Inflammatory macrophage treated with lipopolysaccharide for 4 hours (primary cell): ENCODE data around the gene C5orf15.

Experiments used
- DNase-seq: peaks from one replicate; pipeline ENCODE4 v3.0.0-alpha.2; 2020

Gene C5orf15

GRCh38 chr5:133919148-133920136, 49.0 kb downstream of the C5orf15 start:
- DNase-seq = no peak

- no peak for DNase-seq
These were observed 49.7 kb downstream of the C5orf15 start for GRCh38 chr5:133918731-133919130.

- no peak for DNase-seq
These were observed 50.1 kb downstream of the C5orf15 start for GRCh38 chr5:133918316-133918715.

DNA sequence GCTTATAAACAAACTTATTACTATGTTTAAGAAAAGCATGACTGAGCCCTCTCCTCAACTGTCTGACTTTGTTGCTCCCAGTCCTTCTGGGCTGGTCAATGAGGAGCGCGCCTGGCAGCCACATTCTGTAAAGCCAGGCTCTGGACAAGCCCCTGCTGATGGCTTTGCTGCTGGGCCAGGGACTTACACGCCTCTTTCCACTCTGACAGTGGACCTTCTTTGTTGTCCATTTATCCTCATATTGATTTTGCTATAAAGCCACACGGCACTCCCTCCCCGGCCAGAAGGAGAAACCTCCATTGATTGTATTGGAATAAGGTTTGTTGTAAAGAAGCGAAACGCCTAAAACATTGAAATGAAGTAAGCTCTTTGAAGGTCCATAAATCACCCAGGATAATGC, 50.6 kb downstream of the C5orf15 start:
- no peak for DNase-seq

DNA sequence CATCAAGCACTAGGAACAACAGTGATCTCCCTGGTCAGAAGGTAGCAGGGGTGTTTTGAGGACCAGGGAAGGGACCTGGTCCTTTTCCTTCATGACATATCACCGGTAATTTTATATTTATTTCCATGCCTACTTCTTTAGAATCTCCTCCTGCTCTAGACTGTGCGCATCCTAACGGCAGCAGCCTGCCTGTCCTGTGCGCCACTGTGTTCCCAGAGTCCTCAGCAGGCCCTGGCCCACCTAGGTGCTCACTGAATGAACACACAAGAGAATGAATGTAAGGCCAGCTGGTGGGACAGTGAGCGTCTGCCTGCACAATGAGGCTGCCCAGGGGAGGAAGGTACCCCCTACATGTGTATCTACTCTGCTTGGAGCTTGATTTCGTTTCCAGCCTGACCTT, 51.5 kb downstream of the C5orf15 start:
- no peak for DNase-seq

DNA sequence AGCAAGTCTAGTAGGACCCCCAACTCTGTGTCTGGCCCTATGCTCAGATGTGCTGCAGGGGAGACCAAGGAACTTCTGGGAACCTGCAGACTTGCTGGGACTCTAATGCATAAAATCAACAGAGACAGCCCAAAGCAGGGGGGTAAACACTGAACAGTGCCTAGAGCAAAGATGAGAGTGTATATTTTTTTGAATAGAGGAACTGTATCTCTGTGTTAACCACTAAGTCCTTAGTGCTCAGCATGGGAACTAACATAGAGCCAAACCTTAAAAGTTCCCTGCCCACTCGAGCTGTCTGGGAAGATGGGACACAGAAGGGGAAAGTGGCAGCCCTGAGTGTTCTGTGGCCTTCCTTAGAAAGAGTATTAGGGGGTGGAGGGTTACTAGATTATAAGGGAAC, 51.9 kb downstream of the C5orf15 start:
- no peak for DNase-seq

DNA sequence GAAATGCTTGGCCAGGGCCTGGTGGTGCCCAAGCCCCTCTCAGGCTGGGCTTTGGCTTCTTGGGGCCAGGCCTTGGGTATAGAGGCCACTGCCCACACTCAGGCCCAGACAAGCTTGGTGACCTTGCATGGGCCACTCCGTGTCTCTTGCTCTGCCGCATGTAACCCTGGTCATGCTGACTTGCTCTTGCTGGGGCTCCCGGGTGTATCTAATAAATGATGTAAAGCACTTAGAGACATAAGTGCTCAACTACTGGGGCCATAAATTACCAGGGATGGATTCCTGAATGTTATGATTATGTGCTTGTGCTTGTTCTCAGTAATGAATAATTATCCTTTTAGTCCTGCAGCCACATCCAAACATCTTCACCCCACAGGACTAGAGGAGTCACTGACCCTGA, 54.0 kb downstream of the C5orf15 start:
- no peak for DNase-seq

DNA sequence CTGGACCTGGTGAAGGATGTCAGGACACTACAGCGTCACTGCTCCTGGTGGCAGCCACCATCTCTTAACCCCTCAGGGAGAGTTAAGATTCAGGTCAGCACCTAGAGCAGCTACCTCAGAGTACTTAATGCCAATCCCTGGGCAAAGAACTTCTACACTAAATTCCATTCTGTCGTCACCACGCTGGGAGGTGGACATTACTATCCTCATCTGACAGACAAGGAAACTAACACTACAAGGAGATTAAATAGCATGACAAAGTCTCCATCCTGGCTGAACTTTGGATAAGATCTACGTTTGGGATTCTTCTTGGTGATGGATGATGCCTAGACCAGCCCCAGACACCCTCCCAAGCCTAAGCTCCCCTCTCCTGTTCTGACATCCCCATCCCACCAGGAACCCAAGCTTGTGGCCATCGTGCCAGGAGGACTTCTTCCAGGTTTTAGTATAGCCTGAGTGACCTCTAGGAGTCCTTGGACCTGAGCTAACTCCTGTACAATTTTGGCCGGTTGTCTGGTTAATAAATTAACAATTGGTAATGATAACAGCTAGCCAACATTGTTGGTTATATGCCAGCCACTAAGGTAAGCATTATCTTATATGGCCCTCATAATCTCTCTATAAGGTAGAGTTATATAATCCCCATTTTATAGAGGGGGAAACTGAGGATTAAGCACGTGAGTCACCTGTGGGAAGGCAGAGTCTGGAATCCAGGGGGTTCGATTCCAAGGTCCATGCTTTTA, 54.8 kb downstream of the C5orf15 start:
- no peak for DNase-seq

DNA sequence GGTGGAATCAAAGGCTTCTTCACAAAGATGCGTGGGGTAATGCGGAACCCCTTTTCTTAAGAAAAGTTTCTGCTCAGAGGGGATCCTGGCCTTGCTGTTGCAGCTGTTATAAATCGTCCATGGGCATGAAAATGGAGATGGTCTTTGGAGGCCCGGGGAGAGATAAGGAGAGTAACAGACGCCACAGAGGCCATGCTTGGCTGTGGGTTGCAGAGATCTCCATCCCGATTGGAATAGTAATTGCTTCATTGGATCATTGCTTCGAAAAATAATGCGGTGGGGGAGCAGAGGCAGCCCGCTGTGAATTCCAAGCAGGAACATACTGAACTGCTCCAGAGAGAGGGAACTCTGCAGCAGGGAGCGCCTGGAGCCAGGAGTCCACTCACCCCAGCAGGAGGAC, 55.5 kb downstream of the C5orf15 start:
- DNase-seq = no peak

GRCh38 chr5:133910571-133910970, 57.9 kb downstream of the C5orf15 start:
- DNase-seq = no peak

DNA sequence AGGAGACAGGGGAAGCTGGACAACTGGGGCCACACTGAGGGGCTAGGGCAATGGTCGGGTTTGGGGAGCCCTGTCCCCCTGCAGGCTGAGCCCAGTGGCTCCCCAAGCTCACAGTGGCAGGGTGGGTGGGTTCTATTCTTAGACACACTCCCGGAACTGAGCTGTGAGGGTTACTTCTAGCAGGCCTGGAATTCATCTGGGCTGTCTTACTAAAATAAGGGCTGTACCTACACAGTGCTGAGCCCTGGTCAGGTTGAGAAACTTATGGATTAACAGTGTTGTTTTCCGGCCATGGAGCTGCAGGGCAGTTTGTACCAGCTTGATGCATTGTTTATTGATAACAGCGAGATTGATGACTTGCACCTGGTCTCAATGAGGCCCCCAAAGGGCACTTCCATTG, 58.8 kb downstream of the C5orf15 start:
- no peak for DNase-seq

- DNase-seq = no peak
These were observed 61.4 kb downstream of the C5orf15 start for GRCh38 chr5:133907075-133907474.

DNA sequence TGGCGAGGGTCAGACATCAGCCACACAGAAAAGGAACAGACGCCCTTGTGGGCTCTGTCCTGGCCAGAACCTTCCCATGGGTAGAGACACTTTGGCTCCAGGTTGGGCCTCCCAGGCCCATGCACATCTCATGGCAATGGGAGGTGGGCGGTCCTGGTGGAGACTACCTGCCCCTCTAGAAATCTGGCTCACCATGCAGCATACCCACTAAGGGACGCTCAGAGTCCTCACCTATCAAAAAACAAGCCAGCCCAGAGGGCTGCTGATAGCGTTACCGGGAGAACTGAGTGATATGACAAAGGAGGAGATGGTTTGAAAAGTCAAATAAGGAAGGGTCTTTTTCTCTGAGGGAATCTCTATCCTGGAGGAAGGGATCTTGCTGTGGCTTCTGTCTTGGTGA, 62.1 kb downstream of the C5orf15 start:
- DNase-seq = no peak
